Measurements from ENCODE around the gene SCN8A. TPM values are rescaled to one million over a fixed set of nuclear protein-coding genes. Genes with fewer than 3 reads are reported as not detected.

Gene SCN8A
- total and polyA plus RNA-seq, 7 donors = under 0.01 to 2.1 (median 0.71) TPM

- intact Hi-C loops (cut with DNase I) = no loop called here
- Histone ChIP-seq H3K9me3 (no peaks in the 10 kb centered on the region), H3K4me3 (peak overlapping the region; percentile 12 to 46 (median 37)), H3K36me3 (no peaks in the 10 kb centered on the region), H3K27ac (peak overlapping the region in 1 of 4 donors; percentile 21), H3K4me1 (peaks cover 0 to 7% (median 6%) of the 10 kb centered on the region in 4 donors), H3K27me3 (peaks cover 0 to 42% (median 34%) of the 10 kb centered on the region in 3 donors)
- 54 to 81% methylated on average over 101 of the region's 101 CpGs for WGBS, 2 donors
- TF ChIP-seq CTCF (IDR thresholded peaks at IDR 0.05) = no peak
- no peak for TF ChIP-seq EP300 (IDR thresholded peaks at IDR 0.05)
- no peak for TF ChIP-seq POLR2A (IDR thresholded peaks at IDR 0.05)
- no peak for TF ChIP-seq POLR2AphosphoS5 (IDR thresholded peaks at IDR 0.05)
- no peak for DNase-seq
Measured at GRCh38 chr12:51821440-51822260, 230.6 kb downstream of the SCN8A start.

GRCh38 chr12:51822261-51822616, 231.2 kb downstream of the SCN8A start:
- no peak for DNase-seq
- Histone ChIP-seq H3K36me3 (no peaks in the 10 kb centered on the region), H3K27me3 (peaks cover 0 to 42% (median 28%) of the 10 kb centered on the region in 3 donors), H3K9me3 (no peaks in the 10 kb centered on the region), H3K4me3 (no peak overlapping the region), H3K4me1 (peaks cover 0 to 7% (median 6%) of the 10 kb centered on the region in 4 donors), H3K27ac (no peak overlapping the region)
- intact Hi-C loops (cut with DNase I) = no loop called here
- 95% methylated on average over 16 of the region's 16 CpGs for WGBS, 2 donors
- TF ChIP-seq POLR2A (IDR thresholded peaks at IDR 0.05) (no peak), CTCF (IDR thresholded peaks at IDR 0.05) (no peak), EP300 (IDR thresholded peaks at IDR 0.05) (no peak), POLR2AphosphoS5 (IDR thresholded peaks at IDR 0.05) (no peak)

GRCh38 chr12:51822956-51823355, 231.9 kb downstream of the SCN8A start:
- H3K9me3 ChIP-seq = no peaks in the 10 kb centered on the region
- no peaks in the 10 kb centered on the region for H3K36me3 ChIP-seq
- peaks cover 0 to 42% (median 22%) of the 10 kb centered on the region in 3 donors for H3K27me3 ChIP-seq
- DNase-seq = no peak
- intact Hi-C loops (cut with DNase I) = no loop called here
- WGBS, 2 donors = 89 to 90% methylated on average over 4 of the region's 4 CpGs
- no peak overlapping the region for H3K27ac ChIP-seq
- H3K4me3 ChIP-seq = no peak overlapping the region
- TF ChIP-seq POLR2A (IDR thresholded peaks at IDR 0.05) (no peak), POLR2AphosphoS5 (IDR thresholded peaks at IDR 0.05) (no peak), EP300 (IDR thresholded peaks at IDR 0.05) (no peak), CTCF (IDR thresholded peaks at IDR 0.05) (no peak)
- peaks cover 0 to 7% (median 6%) of the 10 kb centered on the region in 4 donors for H3K4me1 ChIP-seq

- no peak for DNase-seq
- Histone ChIP-seq H3K27ac (no peak overlapping the region), H3K9me3 (no peaks in the 10 kb centered on the region), H3K4me3 (no peak overlapping the region), H3K4me1 (peaks cover 0 to 7% (median 6%) of the 10 kb centered on the region in 4 donors), H3K27me3 (peaks cover 0 to 32% (median 14%) of the 10 kb centered on the region in 3 donors), H3K36me3 (no peaks in the 10 kb centered on the region)
- TF ChIP-seq CTCF (IDR thresholded peaks at IDR 0.05) (no peak), POLR2AphosphoS5 (IDR thresholded peaks at IDR 0.05) (no peak), EP300 (IDR thresholded peaks at IDR 0.05) (no peak), POLR2A (IDR thresholded peaks at IDR 0.05) (no peak)
- intact Hi-C loops (cut with DNase I) = no loop called here
- 9 to 27% methylated on average over 6 of the region's 6 CpGs for WGBS, 2 donors
Measured at GRCh38 chr12:51823875-51824565, 233.0 kb downstream of the SCN8A start.
